Natural killer cell treated with Interleukin-12 subunit alpha and Interleukin-12 subunit beta and Interleukin-15 and Interleukin-18, amount 100 ng/mL, for 72 hours (primary cell): ENCODE results near the gene PAMR1. TPM values are rescaled to one million over a fixed set of nuclear protein-coding genes. Genes with fewer than 3 reads are reported as not detected.

Experiments
- ATAC-seq, 2 donors: fragments of 150-1000 bp; cut with Tn5 transposase in 1 of 2; sonication (Bioruptor Pico), chemical (Tn5 transposase) in 1 of 2; 2 replicates each; pipeline ENCODE4 v1.10.0; 2021
- DNase-seq: peaks from one replicate; pipeline ENCODE4 v3.0.0; 2022; ENCODE audit warnings: low spot score
- H3K27ac Mint-ChIP-seq, 2 donors: 1 replicate in 1 of 2; 2 replicates in 1 of 2; pipeline ENCODE4 v1.8.0; 2022; ENCODE audit warnings: mixed read lengths in 2 of 2, mild to moderate bottlenecking in 1 of 2, moderate library complexity in 1 of 2
- H3K27me3 Mint-ChIP-seq, 2 donors: 1 replicate in 1 of 2; 2 replicates in 1 of 2; pipeline ENCODE4 v1.8.0; 2022; ENCODE audit warnings: mixed read lengths in 2 of 2
- H3K36me3 Mint-ChIP-seq: one replicate; pipeline ENCODE4 v1.8.0; 2022; ENCODE audit warnings: mixed read lengths
- H3K4me1 Mint-ChIP-seq, 2 donors: 1 replicate in 1 of 2; 2 replicates in 1 of 2; pipeline ENCODE4 v1.8.0; 2022; ENCODE audit warnings: low read depth in 2 of 2, mixed read lengths in 2 of 2, mild to moderate bottlenecking in 1 of 2
- H3K4me3 Mint-ChIP-seq: one replicate; pipeline ENCODE4 v1.8.0; 2022; ENCODE audit warnings: mixed read lengths
- H3K9me3 Mint-ChIP-seq: 2 replicates; pipeline ENCODE4 v1.8.0; 2022; ENCODE audit warnings: mixed read lengths
- total RNA-seq, 2 donors: library from RNA; stranded (reverse); gene quantifications; one replicate each; pipeline ENCODE4 v1.2.3, GENCODE V29; 2022

Gene PAMR1
- total RNA-seq, 2 donors from 2014 or later = not detected

GRCh38 chr11:35412285-35412684, 113.1 kb downstream of the PAMR1 start:
- no peak overlapping the region for H3K27ac Mint-ChIP-seq
- DNase-seq = no peak
- no peak overlapping the region for H3K4me3 Mint-ChIP-seq
- H3K27me3 Mint-ChIP-seq = peaks cover 23 to 54% of the 10 kb centered on the region in 2 donors
- no peaks in the 10 kb centered on the region for H3K36me3 Mint-ChIP-seq
- no peak for ATAC-seq
- no peaks in the 10 kb centered on the region for H3K9me3 Mint-ChIP-seq
- no peaks in the 10 kb centered on the region for H3K4me1 Mint-ChIP-seq

- Mint-ChIP-seq H3K4me3 (no peak overlapping the region), H3K27me3 (peaks cover 8 to 9% of the 10 kb centered on the region in 2 donors), H3K27ac (no peak overlapping the region), H3K9me3 (no peaks in the 10 kb centered on the region), H3K4me1 (peaks cover 0 to 6% of the 10 kb centered on the region in 2 donors), H3K36me3 (no peaks in the 10 kb centered on the region)
- ATAC-seq = no peak
- no peak for DNase-seq
Measured at GRCh38 chr11:35407041-35407440, 118.4 kb downstream of the PAMR1 start.

- H3K9me3 Mint-ChIP-seq = no peaks in the 10 kb centered on the region
- H3K4me1 Mint-ChIP-seq = peaks cover 0 to 6% of the 10 kb centered on the region in 2 donors
- no peaks in the 10 kb centered on the region for H3K36me3 Mint-ChIP-seq
- H3K4me3 Mint-ChIP-seq = peak overlapping the region; percentile 23
- DNase-seq (no peak), ATAC-seq (no peak)
- no peak overlapping the region for H3K27ac Mint-ChIP-seq
- H3K27me3 Mint-ChIP-seq = peaks cover 7 to 10% of the 10 kb centered on the region in 2 donors
Measured at GRCh38 chr11:35404388-35404775, 121.0 kb downstream of the PAMR1 start.

GRCh38 chr11:35403765-35404387, 121.5 kb downstream of the PAMR1 start:
- H3K27me3 Mint-ChIP-seq = peaks cover 12 to 15% of the 10 kb centered on the region in 2 donors
- no peak for ATAC-seq
- no peaks in the 10 kb centered on the region for H3K36me3 Mint-ChIP-seq
- H3K9me3 Mint-ChIP-seq = no peaks in the 10 kb centered on the region
- DNase-seq = no peak
- no peak overlapping the region for H3K4me3 Mint-ChIP-seq
- H3K27ac Mint-ChIP-seq = no peak overlapping the region
- H3K4me1 Mint-ChIP-seq = peaks cover 0 to 6% of the 10 kb centered on the region in 2 donors

GRCh38 chr11:35402751-35403660, 122.4 kb downstream of the PAMR1 start:
- Mint-ChIP-seq H3K4me3 (no peak overlapping the region), H3K4me1 (peaks cover 0 to 6% of the 10 kb centered on the region in 2 donors), H3K27me3 (peaks cover 17 to 22% of the 10 kb centered on the region in 2 donors), H3K27ac (no peak overlapping the region), H3K9me3 (no peaks in the 10 kb centered on the region), H3K36me3 (no peaks in the 10 kb centered on the region)
- no peak for ATAC-seq
- DNase-seq = no peak

- peaks cover 16 to 31% of the 10 kb centered on the region in 2 donors for H3K27me3 Mint-ChIP-seq
- no peak for ATAC-seq
- H3K36me3 Mint-ChIP-seq = no peaks in the 10 kb centered on the region
- H3K4me1 Mint-ChIP-seq = no peaks in the 10 kb centered on the region
- DNase-seq = no peak
- H3K4me3 Mint-ChIP-seq = no peak overlapping the region
- H3K9me3 Mint-ChIP-seq = no peaks in the 10 kb centered on the region
- H3K27ac Mint-ChIP-seq = no peak overlapping the region
Measured at GRCh38 chr11:35398881-35399280, 126.5 kb downstream of the PAMR1 start.

- Mint-ChIP-seq H3K4me1 (peaks cover 13 to 20% of the 10 kb centered on the region in 2 donors), H3K27me3 (peaks cover 21 to 29% of the 10 kb centered on the region in 2 donors), H3K9me3 (no peaks in the 10 kb centered on the region), H3K36me3 (no peaks in the 10 kb centered on the region), H3K27ac (no peak overlapping the region), H3K4me3 (no peak overlapping the region)
- DNase-seq (no peak), ATAC-seq (no peak)
Measured at GRCh38 chr11:35394941-35395340, 130.5 kb downstream of the PAMR1 start.

GRCh38 chr11:35393098-35393497, 132.3 kb downstream of the PAMR1 start:
- peaks cover 13 to 20% of the 10 kb centered on the region in 2 donors for H3K4me1 Mint-ChIP-seq
- no peaks in the 10 kb centered on the region for H3K36me3 Mint-ChIP-seq
- ATAC-seq (no peak), DNase-seq (no peak)
- H3K9me3 Mint-ChIP-seq = no peaks in the 10 kb centered on the region
- no peak overlapping the region for H3K27ac Mint-ChIP-seq
- H3K4me3 Mint-ChIP-seq = no peak overlapping the region
- H3K27me3 Mint-ChIP-seq = peaks cover 9 to 15% of the 10 kb centered on the region in 2 donors

- ATAC-seq = peak; percentile 67 to 88
- H3K4me1 Mint-ChIP-seq = peaks cover 13 to 20% of the 10 kb centered on the region in 2 donors
- H3K27me3 Mint-ChIP-seq = peaks cover 6 to 13% of the 10 kb centered on the region in 2 donors
- DNase-seq = peak; percentile 85
- no peaks in the 10 kb centered on the region for H3K36me3 Mint-ChIP-seq
- H3K4me3 Mint-ChIP-seq = peak overlapping the region; percentile 31
- peak overlapping the region in 1 of 2 donors; percentile 64 for H3K27ac Mint-ChIP-seq
- no peaks in the 10 kb centered on the region for H3K9me3 Mint-ChIP-seq
Measured at GRCh38 chr11:35391922-35392688, 133.3 kb downstream of the PAMR1 start.

- DNase-seq = no peak
- H3K4me1 Mint-ChIP-seq = peaks cover 13 to 20% of the 10 kb centered on the region in 2 donors
- H3K27ac Mint-ChIP-seq = peak overlapping the region in 1 of 2 donors; percentile 64
Measured at GRCh38 chr11:35390737-35391682, 134.4 kb downstream of the PAMR1 start.

GRCh38 chr11:35389897-35390465, 135.4 kb downstream of the PAMR1 start:
- H3K9me3 Mint-ChIP-seq = no peaks in the 10 kb centered on the region
- H3K4me3 Mint-ChIP-seq = no peak overlapping the region
- no peak for DNase-seq

More at GRCh38 chr11:35390737-35391682, 134.4 kb downstream of the PAMR1 start:
- no peaks in the 10 kb centered on the region for H3K36me3 Mint-ChIP-seq
- ATAC-seq = peak; percentile 79 to 82
- H3K27me3 Mint-ChIP-seq = peaks cover 6 to 18% of the 10 kb centered on the region in 2 donors
- no peaks in the 10 kb centered on the region for H3K9me3 Mint-ChIP-seq
- peak overlapping the region; percentile 16 for H3K4me3 Mint-ChIP-seq

GRCh38 chr11:35389112-35389511, 136.3 kb downstream of the PAMR1 start:
- no peak for DNase-seq
- Mint-ChIP-seq H3K4me1 (peaks cover 13 to 20% of the 10 kb centered on the region in 2 donors), H3K9me3 (no peaks in the 10 kb centered on the region), H3K36me3 (no peaks in the 10 kb centered on the region), H3K27me3 (peaks cover 6 to 14% of the 10 kb centered on the region in 2 donors), H3K27ac (peak overlapping the region in 1 of 2 donors; percentile 51), H3K4me3 (no peak overlapping the region)
- no peak for ATAC-seq

More at GRCh38 chr11:35389897-35390465, 135.4 kb downstream of the PAMR1 start:
- peak overlapping the region in 1 of 2 donors; percentile 51 for H3K27ac Mint-ChIP-seq
- H3K4me1 Mint-ChIP-seq = peaks cover 13 to 20% of the 10 kb centered on the region in 2 donors
- no peaks in the 10 kb centered on the region for H3K36me3 Mint-ChIP-seq
- no peak for ATAC-seq
- peaks cover 6 to 19% of the 10 kb centered on the region in 2 donors for H3K27me3 Mint-ChIP-seq
